ENCODE measurements around the gene NCKAP1. TPM values are rescaled to one million over a fixed set of nuclear protein-coding genes. Genes with fewer than 3 reads are reported as not detected.
"Not testable (repeated sequence)": the region's sequence is repeated elsewhere in the genome, so short reads cannot be mapped to it uniquely, and the experiment has no call there.

The NCKAP1 gene
- total RNA-seq, 1 donor from 2014 or later, result 97.3 TPM

DNA sequence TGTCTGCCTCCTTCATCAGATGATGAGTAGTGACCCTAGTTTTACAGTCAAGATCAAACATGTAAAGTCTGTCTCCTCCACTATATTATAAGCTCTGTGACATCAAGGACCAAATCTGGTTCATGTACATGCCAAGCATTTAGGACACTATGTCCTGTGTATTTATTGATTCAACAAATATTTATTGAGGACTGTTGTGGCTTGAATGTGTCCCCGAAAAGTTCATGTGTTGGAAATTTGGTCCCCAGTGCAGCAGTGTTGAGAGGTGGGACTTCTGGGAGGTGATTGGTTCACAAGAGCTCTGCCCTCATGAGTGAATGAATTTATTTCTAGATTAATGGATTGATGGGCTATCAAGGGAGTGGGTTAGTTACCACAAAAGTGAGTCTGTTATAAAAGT is 125.2 kb downstream of the NCKAP1 start:
- no peak for DNase-seq (ENCODE audit: low read depth in 2 of 2)

GRCh38 chr2:182912518-182912915 is 125.7 kb downstream of the NCKAP1 start:
- DNase-seq (ENCODE audit: low read depth in 2 of 2), result no peak

DNA sequence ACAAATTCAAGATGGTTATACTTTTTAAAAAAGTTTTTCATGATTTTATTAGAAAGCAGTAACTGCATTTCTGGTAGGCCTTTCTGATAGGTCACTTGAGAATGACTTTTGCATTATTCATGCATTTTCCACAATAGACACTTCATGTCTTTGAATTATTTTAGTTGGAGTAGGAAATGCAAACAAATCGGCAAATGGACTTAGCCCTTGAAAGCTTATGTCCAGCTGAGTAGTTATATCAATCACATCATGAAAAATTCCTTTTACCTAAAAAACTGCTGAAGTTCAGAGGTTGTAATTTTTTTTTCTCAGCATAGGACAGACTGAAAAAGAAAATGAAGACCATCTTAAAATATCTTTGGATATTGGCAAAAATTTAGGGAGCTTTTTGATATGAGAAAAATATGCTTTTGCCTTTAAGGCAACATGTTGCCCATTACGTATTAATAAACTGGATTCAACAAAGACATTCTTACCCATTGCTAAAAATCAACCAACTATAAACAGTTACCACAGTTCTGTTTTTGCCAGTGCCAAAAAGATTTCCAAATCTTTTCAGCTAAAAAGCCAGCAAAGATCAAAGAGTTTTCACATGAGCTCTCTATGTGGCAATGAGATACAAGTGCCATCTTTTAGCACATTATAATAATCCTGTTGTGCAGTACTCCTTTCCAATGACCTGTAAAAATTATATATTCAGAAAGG is 126.3 kb downstream of the NCKAP1 start:
- no peak for DNase-seq (ENCODE audit: low read depth in 2 of 2)

- DNase-seq (ENCODE audit: low read depth in 2 of 2), result no peak
Observed at GRCh38 chr2:182910965-182911364, 127.3 kb downstream of the NCKAP1 start.

DNA sequence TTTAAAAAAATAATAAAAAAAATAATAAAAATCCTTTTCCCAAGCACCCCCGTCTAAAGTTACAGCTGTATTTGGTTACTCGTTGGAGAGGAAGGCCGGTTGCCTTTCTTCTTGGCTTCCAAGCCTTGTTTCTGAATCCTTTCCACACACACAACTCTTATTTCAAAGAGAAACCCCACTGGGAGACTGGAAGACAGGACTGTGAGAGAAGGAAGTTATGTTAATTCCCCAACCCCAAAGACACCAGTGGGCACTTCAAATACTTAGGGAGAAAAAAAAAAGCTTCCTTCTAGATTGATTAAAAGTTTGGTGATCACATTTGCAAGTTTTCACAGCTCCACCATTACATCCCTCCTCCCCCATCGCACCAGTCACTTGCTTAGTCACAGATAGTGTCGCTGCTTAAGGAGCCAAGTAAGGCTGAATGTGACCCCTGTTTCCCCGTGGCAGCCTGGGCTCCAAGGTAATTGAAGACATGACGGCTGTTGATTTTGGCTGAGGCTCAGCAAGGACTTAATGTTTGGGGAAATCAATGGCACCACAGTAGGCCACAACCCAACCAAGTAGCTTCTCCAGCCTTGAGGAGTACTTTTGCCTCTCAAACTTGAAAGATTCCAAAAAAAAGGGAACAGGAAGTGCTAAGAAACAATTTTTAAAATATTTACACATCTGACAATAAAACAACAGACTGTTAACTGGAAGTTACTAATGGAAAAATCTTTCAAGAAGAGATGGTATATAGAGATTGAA is 131.0 kb downstream of the NCKAP1 start:
- peak in 1 of 2 donors; percentile 24 for DNase-seq (ENCODE audit: low read depth in 2 of 2)

DNA sequence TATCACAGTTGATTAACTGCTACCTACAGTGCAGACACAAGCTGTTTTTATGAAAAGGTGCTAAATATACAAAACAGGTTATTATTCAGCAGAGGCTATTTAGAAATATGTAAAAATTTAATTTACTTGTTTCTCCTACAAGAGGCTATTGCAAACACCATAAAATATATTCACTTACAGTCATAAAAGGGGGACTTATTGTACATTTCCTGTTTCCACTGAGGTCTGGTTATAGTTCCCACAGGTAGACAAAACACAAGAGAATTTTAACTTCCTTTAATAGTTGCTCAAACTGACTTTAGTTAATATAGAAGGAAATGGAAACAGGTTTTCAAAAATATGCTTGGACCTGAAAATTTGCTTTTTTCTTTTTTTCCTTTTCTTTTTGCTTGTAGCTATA is 131.8 kb downstream of the NCKAP1 start:
- DNase-seq (ENCODE audit: low read depth in 2 of 2), result no peak

DNA sequence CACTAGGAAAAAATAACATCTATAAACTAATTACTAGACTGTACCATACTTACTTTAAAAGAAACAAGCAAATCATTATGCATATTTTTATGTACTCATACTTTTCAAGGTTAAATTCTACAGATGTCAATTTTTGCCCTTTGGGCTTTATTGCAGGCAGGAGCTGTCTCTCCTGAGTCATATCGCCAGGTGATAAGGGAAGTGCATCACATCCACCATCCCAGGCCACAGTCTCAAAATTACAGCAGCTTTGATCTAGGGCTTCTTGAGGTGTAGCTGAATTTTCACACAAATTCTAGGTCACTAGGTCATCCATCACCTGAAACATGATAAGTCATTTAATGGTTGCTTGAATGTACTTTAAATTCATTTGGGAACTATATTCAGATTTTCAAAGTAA is 133.4 kb downstream of the NCKAP1 start:
- DNase-seq (ENCODE audit: low read depth in 2 of 2), result no peak

- no peak for DNase-seq (ENCODE audit: low read depth in 2 of 2)
Observed at GRCh38 chr2:182903566-182903965, 134.7 kb downstream of the NCKAP1 start.

- no peak for DNase-seq (ENCODE audit: low read depth in 2 of 2)
Observed at GRCh38 chr2:182901748-182902147, 136.5 kb downstream of the NCKAP1 start.

DNA sequence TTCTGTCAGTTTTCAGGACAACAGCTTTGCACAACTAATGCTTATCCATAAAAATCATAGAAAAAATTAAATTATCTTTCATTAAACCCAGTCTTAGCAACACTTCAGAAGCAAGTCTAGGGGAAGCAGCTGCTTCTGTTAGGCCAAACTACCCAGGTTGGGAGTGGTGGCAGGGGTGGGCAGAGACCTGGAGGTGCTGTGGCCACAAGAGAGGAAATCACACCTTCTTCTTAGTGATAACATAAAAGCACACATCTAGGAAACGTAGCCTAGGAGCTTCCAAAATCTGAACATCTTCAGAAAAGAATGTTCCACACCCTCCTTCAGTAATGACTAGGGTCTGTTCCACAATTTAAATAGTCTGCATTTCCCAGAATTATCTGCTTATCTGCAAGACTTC is 139.5 kb downstream of the NCKAP1 start:
- no peak for DNase-seq (ENCODE audit: low read depth in 2 of 2)

DNA sequence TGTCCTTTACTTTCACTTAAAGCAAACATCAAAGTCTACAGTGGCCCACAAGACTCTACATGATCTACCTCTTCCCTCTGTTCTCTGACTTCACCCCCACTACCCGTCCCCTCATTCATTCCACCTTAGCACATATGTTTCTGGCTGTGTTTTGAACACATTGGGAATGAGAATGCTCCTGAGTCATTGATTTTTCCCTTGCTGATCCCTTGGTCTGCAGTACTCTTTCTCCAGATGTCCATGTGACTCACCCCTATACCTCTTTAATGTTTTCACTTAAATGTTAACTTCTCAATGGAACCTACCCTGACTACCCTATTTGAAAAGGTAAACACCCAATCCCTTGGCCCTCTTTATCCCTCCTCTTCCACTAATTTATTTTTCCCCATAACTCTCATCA is 141.1 kb downstream of the NCKAP1 start:
- DNase-seq (ENCODE audit: low read depth in 2 of 2), result no peak

GRCh38 chr2:182895798-182896197 is 142.5 kb downstream of the NCKAP1 start:
- no peak for DNase-seq (ENCODE audit: low read depth in 2 of 2)

DNA sequence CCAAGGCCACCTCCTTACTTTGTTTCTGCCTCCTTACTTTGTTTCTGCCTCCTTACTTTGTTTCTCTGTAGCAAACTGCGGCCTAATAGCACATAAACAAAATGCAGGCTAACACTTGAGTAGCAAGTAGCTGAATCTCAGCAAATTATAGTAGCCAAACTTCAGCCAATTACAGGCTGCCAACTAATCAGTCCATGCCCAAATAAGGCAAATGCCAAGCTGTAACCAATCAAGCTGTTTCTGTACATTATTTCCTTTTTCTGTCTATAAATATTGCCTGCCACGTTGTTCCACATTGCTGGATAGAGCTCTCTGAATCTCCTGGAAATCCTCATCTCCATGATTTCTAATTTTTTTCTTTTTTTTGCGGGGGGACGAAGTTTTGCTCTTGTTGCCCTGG is 143.1 kb downstream of the NCKAP1 start:
- DNase-seq (ENCODE audit: low read depth in 2 of 2), result no peak

DNA sequence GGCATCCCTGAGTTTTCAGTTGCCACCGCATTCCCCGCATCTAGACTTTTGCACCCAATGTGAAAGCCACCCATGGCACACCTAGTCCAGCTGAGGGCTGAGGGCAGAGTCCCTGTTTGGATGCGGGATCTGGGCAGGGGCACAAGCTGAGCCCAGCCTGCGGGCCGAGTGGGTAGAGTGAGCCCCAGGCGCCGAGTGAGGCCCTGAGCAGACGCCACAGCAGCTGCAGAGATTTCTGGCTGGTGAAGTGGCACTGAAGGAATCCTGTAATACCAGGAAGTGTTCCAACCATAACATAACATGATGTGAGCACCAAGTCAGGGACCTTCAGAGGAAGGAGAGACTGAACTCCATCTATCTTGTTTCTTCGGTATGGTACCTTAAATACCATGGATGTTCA is 144.1 kb downstream of the NCKAP1 start:
- DNase-seq (ENCODE audit: low read depth in 2 of 2), result no peak

DNA sequence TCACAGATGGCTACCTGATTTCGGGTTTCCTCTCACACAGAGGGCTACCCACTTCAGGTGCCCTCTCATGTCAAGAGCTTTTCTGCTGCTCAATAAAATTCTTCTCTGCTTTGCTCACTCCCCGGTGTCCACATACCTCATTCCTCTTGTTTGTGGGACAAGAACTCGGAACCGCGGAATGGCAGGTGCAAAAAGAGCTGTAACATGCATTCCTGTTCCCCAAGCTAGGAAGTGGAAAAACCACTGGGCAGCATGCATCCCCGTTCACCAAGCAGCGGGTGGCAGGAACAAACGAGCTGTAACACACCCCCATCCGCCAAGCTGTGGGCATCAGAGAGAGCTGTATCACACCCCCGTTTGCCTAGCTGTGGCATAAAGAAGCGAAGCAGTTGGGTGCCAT is 144.6 kb downstream of the NCKAP1 start:
- DNase-seq (ENCODE audit: low read depth in 2 of 2), result no peak

DNA sequence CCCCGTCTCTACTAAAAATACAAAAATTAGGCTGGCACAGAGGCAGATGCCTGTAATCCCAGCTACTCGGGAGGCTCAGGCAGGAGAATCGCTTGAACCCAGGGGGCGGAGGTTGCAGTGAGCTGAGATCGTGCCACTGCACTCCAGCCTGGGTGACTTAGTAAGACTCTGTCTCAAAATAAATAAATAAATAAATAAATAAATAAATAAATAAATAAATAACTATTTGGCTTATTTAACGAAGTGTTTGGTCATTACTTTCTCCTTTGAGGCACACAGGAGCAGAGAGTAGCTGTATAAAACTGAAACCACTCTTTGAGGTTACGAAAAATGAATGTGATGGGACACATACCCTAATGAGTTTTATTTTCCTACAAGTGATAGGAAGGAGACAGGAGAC is 145.2 kb downstream of the NCKAP1 start:
- not testable (repeated sequence) for DNase-seq (ENCODE audit: low read depth in 2 of 2)

GRCh38 chr2:182891611-182892010 is 146.6 kb downstream of the NCKAP1 start:
- no peak for DNase-seq (ENCODE audit: low read depth in 2 of 2)

DNA sequence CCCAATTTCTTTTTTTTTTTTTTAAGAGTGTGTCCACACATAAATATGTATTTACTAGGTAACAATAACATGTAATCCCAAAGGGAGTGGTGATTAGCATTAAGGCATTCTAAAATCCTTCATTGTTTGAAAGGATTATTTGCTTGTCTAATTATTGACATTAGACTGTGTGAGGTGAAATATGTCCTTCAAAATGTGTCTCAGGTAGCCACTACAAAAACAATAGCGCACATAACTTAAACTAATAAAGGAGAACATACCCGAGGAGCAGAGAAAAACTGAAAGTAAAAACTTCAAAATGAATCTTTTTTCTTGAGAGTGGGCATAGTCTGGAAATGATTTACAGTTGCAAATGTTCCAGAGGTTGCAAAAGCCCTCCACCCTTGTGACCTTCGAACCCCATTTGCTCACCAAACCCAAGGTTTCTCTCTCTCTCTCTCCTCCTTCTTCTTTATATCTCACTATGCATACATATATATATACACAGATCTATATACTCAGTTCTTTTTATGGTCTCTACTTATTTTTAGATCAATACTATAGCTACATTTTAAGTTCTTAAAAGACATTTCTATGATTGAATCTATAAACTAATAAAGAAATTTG is 147.4 kb downstream of the NCKAP1 start:
- DNase-seq (ENCODE audit: low read depth in 2 of 2), result no peak

DNA sequence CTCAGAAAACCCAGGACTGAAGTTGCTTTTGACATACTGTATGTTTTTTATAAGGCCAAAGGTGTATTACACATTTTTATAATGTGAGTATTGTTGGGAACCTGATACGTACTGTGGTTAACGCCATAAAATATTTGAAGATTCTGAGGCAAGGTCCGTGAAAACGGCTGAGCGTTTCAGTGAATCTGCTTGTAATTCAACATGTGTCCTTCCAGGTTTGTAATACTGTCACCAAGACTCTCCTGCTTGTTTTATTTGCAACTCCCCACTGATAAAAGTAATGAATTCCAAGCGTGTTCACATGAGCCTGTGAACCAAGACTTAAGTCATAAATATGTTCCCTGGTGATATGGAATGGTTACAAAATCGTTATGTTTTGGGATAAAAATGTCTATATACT is 148.0 kb downstream of the NCKAP1 start:
- DNase-seq (ENCODE audit: low read depth in 2 of 2), result no peak

GRCh38 chr2:182887753-182888415 is 150.4 kb downstream of the NCKAP1 start:
- no peak for DNase-seq (ENCODE audit: low read depth in 2 of 2)

DNA sequence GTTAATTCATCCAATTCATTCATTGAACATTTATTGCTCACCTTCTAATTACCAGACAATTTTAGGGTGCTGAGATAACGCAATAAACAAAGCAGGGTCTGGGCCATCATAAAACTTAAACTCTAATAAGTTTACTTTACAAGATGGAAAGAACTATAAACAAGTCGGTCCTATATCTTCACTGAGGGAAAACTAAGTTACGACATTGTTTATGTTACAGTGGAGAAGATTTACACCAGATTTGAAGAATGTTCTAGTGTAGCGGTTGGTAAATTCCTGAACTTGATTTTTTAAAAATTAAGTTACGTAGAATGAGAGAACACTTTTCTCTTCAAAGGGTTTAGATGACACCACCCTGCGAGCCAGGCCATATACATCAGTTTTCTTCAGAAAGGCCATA is 151.2 kb downstream of the NCKAP1 start:
- no peak for DNase-seq (ENCODE audit: low read depth in 2 of 2)

DNA sequence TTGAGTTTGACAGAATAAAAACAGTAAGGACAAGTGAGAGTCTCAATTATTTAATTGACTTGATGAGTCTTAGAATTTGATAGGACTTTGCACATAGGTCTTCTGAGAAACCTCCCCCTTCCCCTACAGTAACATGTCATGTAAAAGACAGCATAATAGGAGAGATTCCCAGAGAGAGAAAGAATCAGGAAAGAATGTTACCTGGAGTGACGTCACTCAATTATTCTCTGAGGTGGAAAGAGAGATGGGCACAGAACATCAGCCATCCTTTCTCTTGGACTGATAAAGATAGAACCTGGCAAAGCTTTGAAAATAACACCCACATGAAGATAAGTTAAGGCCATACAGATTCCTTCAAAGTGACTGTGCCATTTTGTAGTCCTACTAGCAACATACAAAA is 152.5 kb downstream of the NCKAP1 start:
- DNase-seq (ENCODE audit: low read depth in 2 of 2), result no peak
